Uterus (tissue), 2 donors: Measurements from ENCODE around the gene CNTNAP4.

Source experiments
- POLR2A ChIP-seq, 2 donors: fragments of 450-650 bp; IDR thresholded peaks; one replicate each; pipeline ENCODE4 v1.6.1; 2016; ENCODE audit warnings: antibody characterized with exemption in 2 of 2, mild to moderate bottlenecking in 1 of 2, moderate library complexity in 1 of 2
- TF ChIP-seq, protein P1 (sequence below), 4 experiments: fragments of 200-600 bp in 2 of 4; fragments of 450-650 bp in 2 of 4; sonication (generic) in 2 of 4; IDR thresholded peaks; one replicate each; pipeline ENCODE4 v1.5.1; 2016 to 2019; ENCODE audit warnings: antibody characterized with exemption in 4 of 4, mild to moderate bottlenecking in 2 of 4, moderate library complexity in 1 of 4

GRCh38 chr16:76441391-76441790 lies 164.2 kb downstream of the CNTNAP4 start:
- TF ChIP-seq POLR2A (IDR thresholded peaks at IDR 0.05) = no peak
- TF ChIP-seq, protein P1, sequence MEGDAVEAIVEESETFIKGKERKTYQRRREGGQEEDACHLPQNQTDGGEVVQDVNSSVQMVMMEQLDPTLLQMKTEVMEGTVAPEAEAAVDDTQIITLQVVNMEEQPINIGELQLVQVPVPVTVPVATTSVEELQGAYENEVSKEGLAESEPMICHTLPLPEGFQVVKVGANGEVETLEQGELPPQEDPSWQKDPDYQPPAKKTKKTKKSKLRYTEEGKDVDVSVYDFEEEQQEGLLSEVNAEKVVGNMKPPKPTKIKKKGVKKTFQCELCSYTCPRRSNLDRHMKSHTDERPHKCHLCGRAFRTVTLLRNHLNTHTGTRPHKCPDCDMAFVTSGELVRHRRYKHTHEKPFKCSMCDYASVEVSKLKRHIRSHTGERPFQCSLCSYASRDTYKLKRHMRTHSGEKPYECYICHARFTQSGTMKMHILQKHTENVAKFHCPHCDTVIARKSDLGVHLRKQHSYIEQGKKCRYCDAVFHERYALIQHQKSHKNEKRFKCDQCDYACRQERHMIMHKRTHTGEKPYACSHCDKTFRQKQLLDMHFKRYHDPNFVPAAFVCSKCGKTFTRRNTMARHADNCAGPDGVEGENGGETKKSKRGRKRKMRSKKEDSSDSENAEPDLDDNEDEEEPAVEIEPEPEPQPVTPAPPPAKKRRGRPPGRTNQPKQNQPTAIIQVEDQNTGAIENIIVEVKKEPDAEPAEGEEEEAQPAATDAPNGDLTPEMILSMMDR (IDR thresholded peaks at IDR 0.05) = no peak
